HS-5 (cell line): ENCODE results near the gene ADAM22.

Experiments
- DNase-seq: peaks from one replicate; pipeline ENCODE4 v3.0.0-alpha.2; 2012; ENCODE audit warnings: low read depth

Gene ADAM22

GRCh38 chr7:88218429-88218745 is 284.3 kb downstream of the ADAM22 start:
- DNase-seq: no peak

- no peak for DNase-seq
These were observed 285.0 kb downstream of the ADAM22 start for GRCh38 chr7:88218836-88219605.

GRCh38 chr7:88219781-88220747 is 286.0 kb downstream of the ADAM22 start, which contains the start of gene SRI:
TSS of gene SRI (minus strand) at chr7:88220038. CDS start at chr7:88220026, 12 bp downstream.
- peak; percentile 90 for DNase-seq

GRCh38 chr7:88223265-88223664 is 289.2 kb downstream of the ADAM22 start:
- DNase-seq: no peak

GRCh38 chr7:88224601-88225275 is 290.7 kb downstream of the ADAM22 start:
- DNase-seq: peak; percentile 47

- DNase-seq: no peak
These were observed 292.1 kb downstream of the ADAM22 start for GRCh38 chr7:88226201-88226600.

- DNase-seq: peak; percentile 92
These were observed 292.9 kb downstream of the ADAM22 start for GRCh38 chr7:88226886-88227516.

- DNase-seq: no peak
These were observed 295.4 kb downstream of the ADAM22 start for GRCh38 chr7:88229302-88229995.

- no peak for DNase-seq
These were observed 296.6 kb downstream of the ADAM22 start for GRCh38 chr7:88230646-88231045.

GRCh38 chr7:88233828-88234227 is 299.8 kb downstream of the ADAM22 start:
- no peak for DNase-seq

- DNase-seq: no peak
These were observed 305.8 kb downstream of the ADAM22 start for GRCh38 chr7:88239852-88240251.

GRCh38 chr7:88243345-88243909 is 309.4 kb downstream of the ADAM22 start:
- no peak for DNase-seq

GRCh38 chr7:88244258-88244657 is 310.2 kb downstream of the ADAM22 start:
- no peak for DNase-seq
